AG04450 (cell line): ENCODE data around the gene OR8S1. TPM values are rescaled to one million over a fixed set of nuclear protein-coding genes. Genes with fewer than 3 reads are reported as not detected.
"Not testable (repeated sequence)": the region's sequence is repeated elsewhere in the genome, so short reads cannot be mapped to it uniquely, and the experiment has no call there.

ENCODE experiments used
- CTCF ChIA-PET: fragments of 300-600, 350-600 bp; formaldehyde crosslinking; extraction: SDS; loops from one replicate; lab custom pipeline; 2022; ENCODE audit warnings: antibody characterized with exemption, inconsistent platforms; lab: Charles Lee
- POLR2A ChIA-PET: fragments of 350-600 bp; formaldehyde crosslinking; extraction: SDS; loops from one replicate; lab custom pipeline; 2021; ENCODE audit warnings: antibody characterized with exemption, inconsistent platforms; lab: Yijun Ruan, JAX
- DNase-seq: peaks from one replicate; pipeline ENCODE4 v3.0.0-alpha.2; 2011; ENCODE audit warnings: low read depth, low spot score
- H3K27ac ChIP-seq: one replicate; pipeline ENCODE4 v1.5.1; 2012; ENCODE audit warnings: low read depth, low read length, control low read depth
- H3K27me3 ChIP-seq: one replicate; pipeline ENCODE4 v1.6.0; 2012; ENCODE audit warnings: low read length; ENCODE audit not compliant: control insufficient read depth, insufficient read depth
- H3K4me3 ChIP-seq: 2 replicates; pipeline ENCODE4 v1.5.1; 2011; ENCODE audit warnings: mild to moderate bottlenecking, low read depth, low read length, control low read depth
- H3K9me3 ChIP-seq: 2 replicates; pipeline ENCODE4 v1.5.1; 2012; ENCODE audit warnings: low read length; ENCODE audit not compliant: control insufficient read depth, insufficient read depth
- polyA plus RNA-seq: library from polyadenylated mRNA; depleted of rRNA; stranded (reverse); fragments of >200 nt; gene quantifications from 2 replicates; pipeline ENCODE4 v1.2.3, GENCODE V29; 2011
- TF ChIP-seq, protein P1 (sequence below): IDR thresholded peaks from 2 replicates; pipeline ENCODE4 v1.5.1; 2011; ENCODE audit warnings: low read depth, low read length, control low read depth, inconsistent platforms

The OR8S1 gene
- polyA plus RNA-seq, 1 experiment = not detected

DNA sequence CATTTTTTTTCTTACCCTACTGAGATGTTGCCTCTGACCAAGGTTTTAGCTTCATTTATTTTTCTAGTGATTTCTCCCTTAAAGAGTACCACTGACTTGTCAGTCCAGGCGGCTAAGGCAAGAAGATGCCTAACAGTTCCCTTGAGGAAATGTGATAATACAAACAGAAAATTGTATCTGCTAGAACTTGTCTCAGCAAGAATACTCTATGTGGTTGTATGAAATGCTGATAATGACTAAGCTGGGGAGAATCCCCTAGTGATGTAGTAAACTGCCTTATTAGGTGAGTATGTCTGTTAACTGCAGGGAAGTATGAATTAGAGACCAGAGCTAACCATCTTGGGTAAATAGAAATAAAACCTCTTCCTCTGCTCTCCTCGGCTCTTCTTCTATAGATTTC, 36.4 kb upstream of the OR8S1 start:
- Histone ChIP-seq H3K27ac (no peak overlapping the region), H3K27me3 (peaks cover 6% of the 10 kb centered on the region), H3K4me3 (no peak overlapping the region), H3K9me3 (no peaks in the 10 kb centered on the region)
- ChIA-PET CTCF (interaction anchor here (1.0 kb wide), 1 partner anchor 133 kb away, joined by 3 read pairs; no protein-coding TSS in a partner anchor), POLR2A (no interaction called here)
- TF ChIP-seq, protein P1, sequence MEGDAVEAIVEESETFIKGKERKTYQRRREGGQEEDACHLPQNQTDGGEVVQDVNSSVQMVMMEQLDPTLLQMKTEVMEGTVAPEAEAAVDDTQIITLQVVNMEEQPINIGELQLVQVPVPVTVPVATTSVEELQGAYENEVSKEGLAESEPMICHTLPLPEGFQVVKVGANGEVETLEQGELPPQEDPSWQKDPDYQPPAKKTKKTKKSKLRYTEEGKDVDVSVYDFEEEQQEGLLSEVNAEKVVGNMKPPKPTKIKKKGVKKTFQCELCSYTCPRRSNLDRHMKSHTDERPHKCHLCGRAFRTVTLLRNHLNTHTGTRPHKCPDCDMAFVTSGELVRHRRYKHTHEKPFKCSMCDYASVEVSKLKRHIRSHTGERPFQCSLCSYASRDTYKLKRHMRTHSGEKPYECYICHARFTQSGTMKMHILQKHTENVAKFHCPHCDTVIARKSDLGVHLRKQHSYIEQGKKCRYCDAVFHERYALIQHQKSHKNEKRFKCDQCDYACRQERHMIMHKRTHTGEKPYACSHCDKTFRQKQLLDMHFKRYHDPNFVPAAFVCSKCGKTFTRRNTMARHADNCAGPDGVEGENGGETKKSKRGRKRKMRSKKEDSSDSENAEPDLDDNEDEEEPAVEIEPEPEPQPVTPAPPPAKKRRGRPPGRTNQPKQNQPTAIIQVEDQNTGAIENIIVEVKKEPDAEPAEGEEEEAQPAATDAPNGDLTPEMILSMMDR = no peak
- peak; percentile 3 for DNase-seq

DNA sequence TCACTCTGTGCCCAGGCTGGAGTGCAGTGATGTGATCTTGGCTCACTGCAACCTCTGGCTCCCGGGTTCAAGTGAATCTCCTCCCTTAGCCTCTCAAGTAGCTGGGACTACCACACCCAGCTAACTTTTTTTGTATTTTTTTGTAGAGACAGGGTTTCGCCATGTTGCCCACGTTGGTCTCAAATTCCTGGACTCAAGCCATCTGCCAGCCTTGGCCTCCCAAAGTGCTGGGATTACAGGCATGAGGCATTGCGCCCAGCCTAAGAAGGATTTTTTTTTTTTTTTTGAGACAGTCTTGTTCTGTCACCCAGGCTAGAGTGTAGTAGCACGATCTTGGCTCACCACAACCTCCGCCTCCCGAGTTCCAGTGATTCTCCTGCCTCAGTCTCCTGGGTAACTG, 36.0 kb upstream of the OR8S1 start:
- H3K4me3 ChIP-seq, DNase-seq, POLR2A ChIA-PET, H3K27ac ChIP-seq, H3K27me3 ChIP-seq, H3K9me3 ChIP-seq: not testable (repeated sequence)
- CTCF ChIA-PET = interaction anchor here (1.0 kb wide), 1 partner anchor 132 kb away, joined by 3 read pairs; no protein-coding TSS in a partner anchor

DNA sequence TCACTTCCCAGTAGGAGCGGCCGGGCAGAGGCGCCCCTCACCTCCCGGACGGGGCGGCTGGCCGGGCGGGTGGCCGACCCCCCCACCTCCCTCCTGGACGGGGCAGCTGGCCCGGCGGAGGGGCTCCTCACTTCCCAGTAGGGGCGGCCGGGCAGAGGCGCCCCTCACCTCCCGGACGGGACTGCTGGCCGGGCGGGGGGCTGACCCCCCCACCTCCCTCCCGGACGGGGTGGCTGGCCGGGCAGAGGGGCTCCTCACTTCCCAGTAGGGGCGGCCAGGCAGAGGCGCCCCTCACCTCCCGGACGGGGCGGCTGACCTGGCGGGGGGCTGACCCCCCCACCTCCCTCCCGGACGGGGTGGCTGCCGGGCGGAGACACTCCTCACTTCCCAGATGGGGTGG, 25.2 kb upstream of the OR8S1 start:
- POLR2A ChIA-PET, CTCF ChIA-PET, H3K9me3 ChIP-seq, H3K27ac ChIP-seq, DNase-seq, H3K4me3 ChIP-seq, H3K27me3 ChIP-seq: not testable (repeated sequence)

DNA sequence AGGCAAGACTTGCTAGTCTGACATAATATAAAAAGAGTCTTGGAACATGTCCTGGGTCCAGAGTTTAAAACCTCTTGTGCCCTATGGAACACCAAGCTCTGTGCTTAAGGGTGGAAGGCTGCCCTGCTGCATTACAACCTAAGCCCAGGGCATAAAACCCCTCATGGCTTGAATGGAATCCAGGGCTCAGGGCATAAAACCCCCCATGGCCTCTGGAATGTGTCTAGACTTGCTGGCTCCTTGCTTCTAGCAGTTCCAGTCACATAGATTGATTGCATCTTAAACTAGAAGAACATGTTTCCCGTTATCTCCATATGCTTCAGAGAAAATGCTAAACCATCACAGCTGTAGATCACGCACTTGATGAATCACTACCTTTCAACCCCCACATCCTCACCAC, 18.6 kb upstream of the OR8S1 start:
- CTCF ChIA-PET, H3K27ac ChIP-seq, H3K9me3 ChIP-seq, POLR2A ChIA-PET, H3K4me3 ChIP-seq, DNase-seq, H3K27me3 ChIP-seq: not testable (repeated sequence)

DNA sequence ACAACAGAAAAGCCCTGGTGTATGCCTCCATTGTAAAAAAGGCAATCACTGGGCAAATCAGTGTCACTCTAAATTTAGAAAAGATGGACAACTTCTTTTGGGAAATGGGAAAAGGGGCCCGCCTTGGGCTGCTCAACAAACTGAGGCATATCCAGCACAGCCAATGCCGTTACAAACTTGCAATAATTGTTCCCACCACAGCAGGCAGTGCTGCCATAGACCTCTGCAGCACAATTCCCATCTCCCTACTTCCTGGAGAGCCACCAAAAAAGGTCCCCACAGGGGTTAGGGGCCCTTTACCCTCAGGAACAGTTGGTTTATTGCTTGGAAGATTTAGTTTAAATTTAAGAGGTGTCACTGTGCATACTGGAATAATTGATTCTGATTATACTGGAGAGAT, 16.4 kb upstream of the OR8S1 start:
- H3K27ac ChIP-seq = no peak overlapping the region
- no peak overlapping the region for H3K4me3 ChIP-seq
- CTCF ChIA-PET = no interaction called here
- no peaks in the 10 kb centered on the region for H3K9me3 ChIP-seq
- DNase-seq = no peak
- no peaks in the 10 kb centered on the region for H3K27me3 ChIP-seq
- POLR2A ChIA-PET = no interaction called here
- TF ChIP-seq, protein P1 = no peak

DNA sequence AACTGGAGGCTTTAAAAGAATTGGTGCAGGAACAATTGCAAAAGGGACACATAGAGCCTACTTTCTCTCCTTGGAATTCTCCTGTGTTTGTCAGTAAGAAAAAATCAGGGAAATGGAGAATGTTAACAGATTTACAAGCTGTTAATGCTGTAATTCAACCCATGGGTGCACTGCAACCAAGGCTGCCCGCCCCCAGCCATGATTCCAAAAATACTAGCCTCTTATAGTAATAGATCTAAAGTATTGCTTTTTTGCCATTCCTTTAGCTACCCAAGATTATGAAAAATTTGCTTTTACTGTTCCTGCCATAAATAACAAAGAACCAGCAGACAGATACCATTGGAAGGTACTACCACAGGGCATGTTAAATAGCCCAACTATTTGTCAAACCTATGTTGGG, 15.3 kb upstream of the OR8S1 start:
- Histone ChIP-seq H3K9me3 (no peaks in the 10 kb centered on the region), H3K4me3 (no peak overlapping the region), H3K27me3 (no peaks in the 10 kb centered on the region), H3K27ac (no peak overlapping the region)
- DNase-seq = no peak
- ChIA-PET POLR2A (no interaction called here), CTCF (no interaction called here)
- TF ChIP-seq, protein P1 = no peak

DNA sequence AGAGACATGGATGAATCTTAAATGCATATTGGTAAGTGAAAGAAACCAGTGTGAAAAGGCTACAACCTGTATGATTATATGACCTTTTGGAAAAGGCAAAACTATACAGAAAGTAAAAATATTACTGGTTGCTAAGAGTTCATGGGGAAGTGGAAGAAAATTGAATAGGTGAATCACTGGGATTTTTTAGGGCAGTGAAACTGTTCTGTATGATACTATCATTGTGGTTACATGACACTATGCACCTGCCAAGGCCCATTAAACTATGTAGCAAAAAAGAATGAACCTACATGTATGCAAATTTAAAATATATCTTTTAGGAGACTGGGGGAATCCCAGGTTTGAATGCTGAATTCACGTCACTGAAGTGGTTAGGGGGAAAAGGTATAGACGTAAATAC, 12.6 kb upstream of the OR8S1 start:
- Histone ChIP-seq H3K9me3 (no peaks in the 10 kb centered on the region), H3K27me3 (no peaks in the 10 kb centered on the region), H3K4me3 (no peak overlapping the region), H3K27ac (no peak overlapping the region)
- no peak for DNase-seq
- TF ChIP-seq, protein P1 = no peak
- CTCF ChIA-PET = no interaction called here
- POLR2A ChIA-PET = no interaction called here
